ENCODE results near the gene CASP1.

The CASP1 gene

DNA sequence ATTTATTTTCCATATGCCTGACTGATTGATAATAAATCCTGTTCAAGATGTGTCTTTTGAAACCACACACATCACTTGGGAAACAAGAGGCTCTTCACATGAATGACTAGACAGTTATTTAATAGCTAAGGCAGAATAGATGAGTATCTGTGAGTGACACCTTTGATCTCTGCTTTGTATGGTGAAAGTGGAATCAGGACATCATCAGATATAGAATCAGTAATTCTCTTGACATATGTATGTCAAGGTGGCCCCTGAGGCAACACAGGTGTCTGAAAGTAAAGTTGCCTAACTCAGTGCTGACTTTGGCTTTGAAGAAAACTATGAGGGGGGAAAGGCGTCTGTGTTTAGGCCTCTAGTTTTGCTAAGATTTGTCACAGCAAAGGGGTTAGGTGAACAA lies 55.1 kb downstream of the CASP1 start:
- no peak for DNase-seq

Measured in NCI-H146 (cell line).